GM19452 (cell line): ENCODE data around the gene TTC9C.
"Not testable (repeated sequence)": the region's sequence is repeated elsewhere in the genome, so short reads cannot be mapped to it uniquely, and the experiment has no call there.

ENCODE experiments used
- ATAC-seq: cut with Tn5 transposase; IDR thresholded peaks from one replicate; pipeline ENCODE4 v1.9.1; 2021; ENCODE audit not compliant: unreplicated experiment

TTC9C gene

GRCh38 chr11:62749931-62750330, 21.6 kb downstream of the TTC9C start:
- ATAC-seq = not testable (repeated sequence)

GRCh38 chr11:62752177-62752785, 24.0 kb downstream of the TTC9C start:
- no peak for ATAC-seq

GRCh38 chr11:62752994-62753735, 24.9 kb downstream of the TTC9C start:
- peak; percentile 1 for ATAC-seq

- peak; percentile 94 for ATAC-seq
Measured at GRCh38 chr11:62753736-62754603, 25.7 kb downstream of the TTC9C start, which contains the start of gene ZBTB3. TSS of gene ZBTB3 (minus strand) at chr11:62754160. CDS start at chr11:62753664, 496 bp downstream.

GRCh38 chr11:62755086-62755615, 26.9 kb downstream of the TTC9C start:
- no peak for ATAC-seq

GRCh38 chr11:62757846-62758788, 29.8 kb downstream of the TTC9C start:
- no peak for ATAC-seq

- not testable (repeated sequence) for ATAC-seq
Measured at GRCh38 chr11:62760867-62761227, 32.6 kb downstream of the TTC9C start.

GRCh38 chr11:62770778-62771143, 42.5 kb downstream of the TTC9C start:
- ATAC-seq = peak; percentile 12

- ATAC-seq = peak; percentile 82
Measured at GRCh38 chr11:62771144-62772021, 43.1 kb downstream of the TTC9C start, which contains the start of gene TAF6L. TSS of gene TAF6L (plus strand) at chr11:62771396. CDS start at chr11:62775784, 4,388 bp downstream.

- ATAC-seq = no peak
Measured at GRCh38 chr11:62774407-62774806, 46.1 kb downstream of the TTC9C start.

GRCh38 chr11:62775646-62776045, 47.4 kb downstream of the TTC9C start:
- no peak for ATAC-seq

GRCh38 chr11:62777389-62777788, 49.1 kb downstream of the TTC9C start:
- ATAC-seq = no peak

- no peak for ATAC-seq
Measured at GRCh38 chr11:62778441-62778840, 50.2 kb downstream of the TTC9C start.

GRCh38 chr11:62782753-62783152, 54.5 kb downstream of the TTC9C start:
- ATAC-seq = no peak

- ATAC-seq = peak; percentile 57
Measured at GRCh38 chr11:62786318-62787004, 58.2 kb downstream of the TTC9C start.

GRCh38 chr11:62787005-62787759, 58.9 kb downstream of the TTC9C start, which contains the start of gene TMEM179B:
TSS of gene TMEM179B (plus strand) at chr11:62787402. CDS start at chr11:62787432, 30 bp downstream.
- peak; percentile 62 for ATAC-seq
